Measurements from ENCODE around the gene EZH2.

The EZH2 gene

DNA sequence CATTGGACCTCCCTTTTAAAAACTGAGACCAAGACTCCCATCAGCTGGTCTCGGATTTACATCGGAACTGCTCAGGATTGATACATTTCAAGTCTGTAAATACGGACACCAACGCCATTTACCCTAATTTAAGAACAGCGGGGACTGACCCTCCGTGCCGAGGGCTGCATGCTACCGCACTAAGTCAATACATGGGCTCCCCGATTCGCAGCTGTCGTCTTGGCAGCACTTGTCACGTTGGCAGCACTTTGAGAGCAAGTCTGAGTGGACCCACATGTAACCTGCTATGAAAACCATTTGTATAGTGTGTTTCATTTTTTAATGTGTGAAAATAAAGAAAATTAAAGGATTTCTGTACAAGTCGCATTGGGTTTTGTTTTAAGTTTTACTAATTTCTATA is 83.4 kb downstream of the EZH2 start:
- TF ChIP-seq, protein P1, sequence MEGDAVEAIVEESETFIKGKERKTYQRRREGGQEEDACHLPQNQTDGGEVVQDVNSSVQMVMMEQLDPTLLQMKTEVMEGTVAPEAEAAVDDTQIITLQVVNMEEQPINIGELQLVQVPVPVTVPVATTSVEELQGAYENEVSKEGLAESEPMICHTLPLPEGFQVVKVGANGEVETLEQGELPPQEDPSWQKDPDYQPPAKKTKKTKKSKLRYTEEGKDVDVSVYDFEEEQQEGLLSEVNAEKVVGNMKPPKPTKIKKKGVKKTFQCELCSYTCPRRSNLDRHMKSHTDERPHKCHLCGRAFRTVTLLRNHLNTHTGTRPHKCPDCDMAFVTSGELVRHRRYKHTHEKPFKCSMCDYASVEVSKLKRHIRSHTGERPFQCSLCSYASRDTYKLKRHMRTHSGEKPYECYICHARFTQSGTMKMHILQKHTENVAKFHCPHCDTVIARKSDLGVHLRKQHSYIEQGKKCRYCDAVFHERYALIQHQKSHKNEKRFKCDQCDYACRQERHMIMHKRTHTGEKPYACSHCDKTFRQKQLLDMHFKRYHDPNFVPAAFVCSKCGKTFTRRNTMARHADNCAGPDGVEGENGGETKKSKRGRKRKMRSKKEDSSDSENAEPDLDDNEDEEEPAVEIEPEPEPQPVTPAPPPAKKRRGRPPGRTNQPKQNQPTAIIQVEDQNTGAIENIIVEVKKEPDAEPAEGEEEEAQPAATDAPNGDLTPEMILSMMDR (IDR thresholded peaks at IDR 0.05) = no peak

DNA sequence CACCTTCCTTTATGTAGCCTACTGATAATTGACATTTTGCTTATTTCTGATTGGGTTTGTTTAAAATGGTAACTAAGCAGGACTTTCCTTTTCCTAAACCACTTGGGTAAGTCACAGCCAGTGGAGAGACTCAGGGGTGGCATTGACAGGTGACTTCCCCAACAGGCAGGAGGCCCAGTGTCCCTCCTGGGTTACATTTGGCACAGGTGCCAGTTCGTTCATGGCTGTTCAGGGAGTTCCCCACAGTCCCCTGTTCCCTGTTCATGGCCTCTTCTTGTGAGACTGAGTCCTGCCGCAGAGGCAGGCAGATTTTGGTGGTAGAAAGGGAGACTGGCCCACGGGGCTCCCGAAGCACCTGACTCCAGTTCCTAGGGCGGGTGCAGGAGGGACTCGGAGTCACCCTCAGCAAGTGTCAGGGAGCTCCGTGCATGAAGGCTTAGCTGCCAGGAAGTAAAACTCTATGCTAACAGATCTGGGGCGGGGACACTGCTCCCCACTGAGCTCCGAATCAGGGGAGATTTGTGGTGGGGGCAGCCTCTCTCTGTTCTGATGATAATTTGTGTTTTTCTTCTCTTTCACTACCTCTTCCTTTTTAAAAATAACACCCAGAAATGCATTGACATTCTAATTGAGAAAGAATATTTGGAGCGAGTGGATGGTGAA is 84.1 kb downstream of the EZH2 start:
- TF ChIP-seq, protein P1 (IDR thresholded peaks at IDR 0.05) = no peak
- no peak overlapping the region for H3K9ac ChIP-seq
- H3K4me1 ChIP-seq = no peaks in the 10 kb centered on the region
- no peak overlapping the region for H3K4me3 ChIP-seq (ENCODE audit: low read depth, low read length)
- H3K4me2 ChIP-seq (ENCODE audit: low read length) = no peak overlapping the region
- no peak overlapping the region for H3K27ac ChIP-seq
- H3K79me2 ChIP-seq = peaks cover 5% of the 10 kb centered on the region
- no peaks in the 10 kb centered on the region for H3K27me3 ChIP-seq (ENCODE audit: control insufficient read depth, insufficient read depth, low read length)
- H3K36me3 ChIP-seq (ENCODE audit: control insufficient read depth, insufficient read depth, low read length) = no peaks in the 10 kb centered on the region
- H3K9me3 ChIP-seq (ENCODE audit: control insufficient read depth, low read length) = no peaks in the 10 kb centered on the region
- no peak overlapping the region for H2AFZ ChIP-seq

More for the DNA sequence above, 83.4 kb downstream of the EZH2 start:
- Histone ChIP-seq H3K27ac (no peak overlapping the region), H3K9me3 (ENCODE audit: control insufficient read depth, low read length) (no peaks in the 10 kb centered on the region), H3K4me2 (ENCODE audit: low read length) (no peak overlapping the region), H3K36me3 (ENCODE audit: control insufficient read depth, insufficient read depth, low read length) (no peaks in the 10 kb centered on the region), H3K79me2 (peaks cover 5% of the 10 kb centered on the region), H3K4me1 (no peaks in the 10 kb centered on the region), H3K27me3 (ENCODE audit: control insufficient read depth, insufficient read depth, low read length) (no peaks in the 10 kb centered on the region), H3K4me3 (ENCODE audit: low read depth, low read length) (no peak overlapping the region), H2AFZ (no peak overlapping the region), H3K9ac (no peak overlapping the region)

DNA sequence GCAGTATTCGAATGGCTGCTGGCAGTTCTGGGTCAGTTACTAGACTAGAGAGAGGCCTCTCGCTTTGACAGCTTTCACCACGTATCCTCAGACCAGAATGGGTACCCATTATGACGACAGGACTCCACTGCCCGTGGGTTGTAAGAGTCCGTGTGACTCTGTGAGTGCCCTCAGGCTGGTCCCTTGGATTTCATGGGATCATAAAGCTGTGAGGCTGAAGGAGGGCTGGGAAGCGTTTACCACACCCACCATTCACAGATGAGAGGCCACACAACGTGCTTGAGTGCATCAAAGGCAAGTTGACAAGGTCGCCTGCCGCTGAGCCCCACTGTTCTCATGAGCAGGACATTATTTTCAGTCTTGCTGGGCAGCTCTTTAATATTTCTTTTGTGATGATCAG is 87.2 kb downstream of the EZH2 start:
- no peak overlapping the region for H3K27ac ChIP-seq
- TF ChIP-seq, protein P1 (IDR thresholded peaks at IDR 0.05) = no peak
- H3K4me1 ChIP-seq = no peaks in the 10 kb centered on the region
- no peak overlapping the region for H3K9ac ChIP-seq
- H2AFZ ChIP-seq = no peak overlapping the region
- H3K36me3 ChIP-seq (ENCODE audit: control insufficient read depth, insufficient read depth, low read length) = no peaks in the 10 kb centered on the region
- no peaks in the 10 kb centered on the region for H3K9me3 ChIP-seq (ENCODE audit: control insufficient read depth, low read length)
- H3K79me2 ChIP-seq = peaks cover 5% of the 10 kb centered on the region
- H3K4me3 ChIP-seq (ENCODE audit: low read depth, low read length) = no peak overlapping the region
- H3K4me2 ChIP-seq (ENCODE audit: low read length) = no peak overlapping the region
- H3K27me3 ChIP-seq (ENCODE audit: control insufficient read depth, insufficient read depth, low read length) = no peaks in the 10 kb centered on the region

DNA sequence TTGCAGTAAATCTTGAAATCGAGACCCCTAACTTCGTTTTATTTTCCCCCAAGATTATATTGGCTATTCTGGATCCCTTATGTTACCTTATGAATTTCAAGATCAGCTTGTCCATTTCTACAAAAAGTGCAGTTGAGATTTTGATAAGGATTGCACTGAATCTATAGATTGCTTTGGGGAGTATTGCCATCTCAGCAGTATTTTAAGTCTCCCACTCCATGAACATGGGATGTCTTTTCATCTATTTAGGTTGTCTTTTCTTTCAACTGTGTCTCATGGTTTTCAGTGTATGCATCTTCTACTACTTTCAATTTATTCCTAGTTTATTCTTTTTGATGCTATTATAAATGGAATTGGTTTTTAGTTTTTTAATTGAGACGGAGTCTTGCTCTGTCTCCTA is 89.6 kb downstream of the EZH2 start:
- Histone ChIP-seq H3K9ac (no peak overlapping the region), H3K79me2 (peaks cover 5% of the 10 kb centered on the region), H3K27ac (no peak overlapping the region), H2AFZ (no peak overlapping the region), H3K4me2 (ENCODE audit: low read length) (no peak overlapping the region), H3K36me3 (ENCODE audit: control insufficient read depth, insufficient read depth, low read length) (no peaks in the 10 kb centered on the region), H3K4me3 (ENCODE audit: low read depth, low read length) (no peak overlapping the region), H3K27me3 (ENCODE audit: control insufficient read depth, insufficient read depth, low read length) (no peaks in the 10 kb centered on the region), H3K9me3 (ENCODE audit: control insufficient read depth, low read length) (no peaks in the 10 kb centered on the region), H3K4me1 (no peaks in the 10 kb centered on the region)
- TF ChIP-seq, protein P1 (IDR thresholded peaks at IDR 0.05) = no peak

DNA sequence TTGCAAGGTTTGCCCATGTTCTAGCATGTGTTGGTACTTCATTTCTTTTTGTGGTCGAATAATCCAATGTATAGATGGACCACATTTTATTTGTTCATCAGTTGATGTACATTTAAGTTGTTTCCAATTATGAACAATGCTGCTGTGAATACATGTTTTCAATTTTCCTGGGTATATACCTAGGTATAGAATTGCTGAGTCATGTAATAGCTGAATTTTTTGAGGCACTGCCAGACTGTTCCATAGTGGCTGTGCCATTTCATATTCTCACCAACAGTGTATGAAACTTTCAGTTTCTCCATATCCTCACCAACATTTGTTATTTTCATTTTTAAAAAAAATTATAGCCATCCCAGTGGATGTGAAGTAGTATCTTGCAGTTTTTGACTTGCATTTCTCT is 90.5 kb downstream of the EZH2 start:
- H2AFZ ChIP-seq = no peak overlapping the region
- no peak overlapping the region for H3K27ac ChIP-seq
- no peaks in the 10 kb centered on the region for H3K9me3 ChIP-seq (ENCODE audit: control insufficient read depth, low read length)
- no peak overlapping the region for H3K4me2 ChIP-seq (ENCODE audit: low read length)
- no peaks in the 10 kb centered on the region for H3K36me3 ChIP-seq (ENCODE audit: control insufficient read depth, insufficient read depth, low read length)
- no peaks in the 10 kb centered on the region for H3K27me3 ChIP-seq (ENCODE audit: control insufficient read depth, insufficient read depth, low read length)
- H3K9ac ChIP-seq = no peak overlapping the region
- peaks cover 5% of the 10 kb centered on the region for H3K79me2 ChIP-seq
- TF ChIP-seq, protein P1 (IDR thresholded peaks at IDR 0.05) = no peak
- no peaks in the 10 kb centered on the region for H3K4me1 ChIP-seq
- H3K4me3 ChIP-seq (ENCODE audit: low read depth, low read length) = no peak overlapping the region

Data from parathyroid adenoma (tissue), 2 donors.